ENCODE results near the gene SPPL2C. TPM values are rescaled to one million over a fixed set of nuclear protein-coding genes. Genes with fewer than 3 reads are reported as not detected.

Gene SPPL2C
- total RNA-seq, 2 experiments from 2014 or later: not detected

DNA sequence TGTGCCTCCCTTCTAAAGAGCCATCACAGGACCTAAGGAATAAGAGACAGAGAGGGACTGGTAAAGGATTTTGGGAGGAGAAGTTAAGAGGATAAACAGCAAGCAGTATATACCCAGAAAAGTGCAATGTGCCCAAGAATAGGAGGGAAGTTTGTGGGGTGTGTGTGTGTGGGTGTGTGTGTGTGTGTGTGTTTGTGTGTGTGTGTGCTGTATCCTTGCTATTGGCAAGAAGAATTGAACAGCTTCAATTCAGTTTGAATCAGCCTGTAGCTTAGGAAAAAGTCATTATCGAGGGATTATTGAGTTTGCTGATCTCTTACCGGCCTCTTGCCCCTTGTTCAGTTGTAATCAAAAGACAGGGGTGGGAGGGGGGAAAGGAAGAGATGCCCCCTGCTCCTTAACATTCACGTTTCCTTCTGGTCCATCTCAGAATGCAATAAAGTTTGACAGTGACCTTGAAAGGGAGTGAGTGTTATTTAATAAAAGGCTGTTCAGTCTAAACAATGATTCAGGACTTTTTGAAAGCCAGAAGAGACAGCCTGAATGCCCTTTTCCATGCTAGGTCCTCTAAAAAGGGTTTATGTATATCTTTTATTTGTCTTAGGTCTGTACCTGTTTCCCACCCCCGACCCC, 25.8 kb downstream of the SPPL2C start:
- CTCF ChIA-PET: interaction anchor here (0.6 kb wide), 1 partner anchor 133 kb away, joined by 4 read pairs; no protein-coding TSS in a partner anchor
- Mint-ChIP-seq H3K4me1 (ENCODE audit: low read depth) (peaks cover 11% of the 10 kb centered on the region), H3K27me3 (ENCODE audit: low read depth) (no peaks in the 10 kb centered on the region), H3K9me3 (no peaks in the 10 kb centered on the region), H3K27ac (no peak overlapping the region), H3K36me3 (ENCODE audit: low read depth) (no peaks in the 10 kb centered on the region), H3K4me3 (no peak overlapping the region)
- no peak for DNase-seq
- intact Hi-C loops (cut with micrococcal nuclease): no loop called here

DNA sequence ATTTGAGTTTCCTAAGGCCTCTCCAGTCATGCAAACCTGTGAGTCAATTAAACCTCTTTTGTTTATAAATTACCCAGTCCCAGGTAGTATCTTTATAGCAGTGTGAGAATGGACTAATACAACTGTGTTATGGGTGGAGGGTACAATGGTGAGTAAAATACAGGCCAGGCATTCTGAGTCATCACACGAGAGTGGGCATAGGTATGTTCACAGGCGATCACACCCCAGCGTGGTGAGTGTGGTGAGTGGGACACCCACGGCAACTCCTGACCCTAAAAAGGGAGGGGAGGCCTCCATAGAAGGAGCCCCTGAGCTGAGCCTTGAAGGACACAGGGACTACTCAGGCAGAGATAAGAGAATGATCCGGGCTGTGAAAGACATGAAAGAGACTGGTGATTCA, 27.0 kb downstream of the SPPL2C start:
- Mint-ChIP-seq H3K9me3 (no peaks in the 10 kb centered on the region), H3K4me3 (no peak overlapping the region), H3K27me3 (ENCODE audit: low read depth) (no peaks in the 10 kb centered on the region), H3K36me3 (ENCODE audit: low read depth) (no peaks in the 10 kb centered on the region), H3K27ac (no peak overlapping the region), H3K4me1 (ENCODE audit: low read depth) (peaks cover 11% of the 10 kb centered on the region)
- intact Hi-C loops (cut with micrococcal nuclease): no loop called here
- no peak for DNase-seq
- CTCF ChIA-PET: interaction anchor here (0.7 kb wide), 1 partner anchor 130 kb away, joined by 5 read pairs; no protein-coding TSS in a partner anchor

DNA sequence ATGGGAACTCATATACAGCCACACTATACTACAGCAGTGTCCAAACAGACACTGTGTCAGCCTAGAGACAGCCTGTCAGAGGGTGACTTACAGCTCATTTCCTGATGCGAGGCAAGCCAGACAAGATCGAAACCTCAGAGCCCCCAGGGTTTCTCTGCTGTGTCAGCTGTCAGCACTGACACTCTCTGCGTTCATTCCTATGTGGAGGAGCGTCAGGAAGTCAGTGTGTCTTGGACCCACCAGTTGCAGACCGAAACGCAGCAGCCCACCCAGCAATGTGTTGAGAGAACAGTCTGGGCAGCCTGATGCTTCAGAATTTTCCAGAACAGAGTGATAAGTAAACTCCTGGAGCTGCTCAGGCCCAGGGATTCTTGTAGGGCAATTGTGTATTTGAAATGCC, 29.0 kb downstream of the SPPL2C start:
- DNase-seq: peak; percentile 36
- peaks cover 1% of the 10 kb centered on the region for H3K9me3 Mint-ChIP-seq
- no peak overlapping the region for H3K27ac Mint-ChIP-seq
- H3K4me3 Mint-ChIP-seq: no peak overlapping the region
- intact Hi-C loops (cut with micrococcal nuclease): no loop called here
- H3K36me3 Mint-ChIP-seq (ENCODE audit: low read depth): no peaks in the 10 kb centered on the region
- H3K27me3 Mint-ChIP-seq (ENCODE audit: low read depth): no peaks in the 10 kb centered on the region
- peaks cover 11% of the 10 kb centered on the region for H3K4me1 Mint-ChIP-seq (ENCODE audit: low read depth)
- CTCF ChIA-PET: interaction anchor here (0.8 to 1.8 kb wide), 2 partner anchors 20 to 105 kb away, joined by 3 to 5 read pairs; no protein-coding TSS in a partner anchor

DNA sequence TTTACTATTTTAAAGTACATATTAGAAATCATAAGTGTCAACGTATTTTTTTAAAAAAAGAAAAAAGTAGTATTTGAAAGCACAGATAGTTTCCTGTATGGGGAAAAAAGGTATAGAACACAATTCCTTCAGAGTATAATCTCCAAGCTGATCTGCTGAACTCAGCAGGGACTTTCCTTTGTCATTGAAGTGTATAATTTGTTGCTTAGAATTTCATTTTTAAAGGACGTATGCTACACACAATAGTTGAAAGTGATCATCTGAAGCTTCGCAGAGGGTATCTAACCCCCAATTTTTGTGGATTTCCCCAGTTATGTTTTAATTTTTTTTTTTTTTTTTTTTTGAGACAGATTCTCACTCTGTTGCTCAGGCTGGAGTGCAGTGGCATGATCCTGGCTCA, 29.5 kb downstream of the SPPL2C start:
- no peak for DNase-seq
- intact Hi-C loops (cut with micrococcal nuclease): no loop called here
- no peaks in the 10 kb centered on the region for H3K27me3 Mint-ChIP-seq (ENCODE audit: low read depth)
- CTCF ChIA-PET: interaction anchor here (0.8 to 1.8 kb wide), 2 partner anchors 19 to 104 kb away, joined by 3 to 5 read pairs; no protein-coding TSS in a partner anchor
- H3K36me3 Mint-ChIP-seq (ENCODE audit: low read depth): no peaks in the 10 kb centered on the region
- peaks cover 11% of the 10 kb centered on the region for H3K4me1 Mint-ChIP-seq (ENCODE audit: low read depth)
- peaks cover 1% of the 10 kb centered on the region for H3K9me3 Mint-ChIP-seq
- H3K27ac Mint-ChIP-seq: no peak overlapping the region
- H3K4me3 Mint-ChIP-seq: no peak overlapping the region

DNA sequence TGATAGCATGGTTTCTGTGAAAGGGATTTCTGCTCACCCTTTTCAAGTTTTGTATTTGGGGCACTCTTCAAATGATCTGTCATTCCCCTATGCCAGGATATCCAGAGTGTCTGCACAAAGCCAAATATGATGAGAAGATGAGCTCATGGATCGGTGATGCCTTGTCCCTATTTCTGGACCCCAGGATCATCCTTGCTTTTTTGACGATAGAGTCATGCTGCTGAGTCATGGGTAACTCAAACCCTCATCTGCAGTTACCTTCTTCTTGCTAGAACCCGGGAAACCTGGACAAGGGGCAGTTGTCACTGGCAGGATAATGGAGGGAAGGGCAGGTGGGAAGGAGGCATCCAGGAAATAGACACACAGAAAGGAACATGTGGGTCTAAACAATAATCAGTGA, 31.9 kb downstream of the SPPL2C start:
- H3K4me1 Mint-ChIP-seq (ENCODE audit: low read depth): peaks cover 6% of the 10 kb centered on the region
- no peaks in the 10 kb centered on the region for H3K27me3 Mint-ChIP-seq (ENCODE audit: low read depth)
- CTCF ChIA-PET: interaction anchor here (0.7 to 0.9 kb wide), 2 partner anchors 44 to 64 kb away, joined by 3 read pairs; no protein-coding TSS in a partner anchor
- peaks cover 1% of the 10 kb centered on the region for H3K9me3 Mint-ChIP-seq
- no peak overlapping the region for H3K4me3 Mint-ChIP-seq
- intact Hi-C loops (cut with micrococcal nuclease): no loop called here
- no peak overlapping the region for H3K27ac Mint-ChIP-seq
- no peak for DNase-seq
- no peaks in the 10 kb centered on the region for H3K36me3 Mint-ChIP-seq (ENCODE audit: low read depth)

DNA sequence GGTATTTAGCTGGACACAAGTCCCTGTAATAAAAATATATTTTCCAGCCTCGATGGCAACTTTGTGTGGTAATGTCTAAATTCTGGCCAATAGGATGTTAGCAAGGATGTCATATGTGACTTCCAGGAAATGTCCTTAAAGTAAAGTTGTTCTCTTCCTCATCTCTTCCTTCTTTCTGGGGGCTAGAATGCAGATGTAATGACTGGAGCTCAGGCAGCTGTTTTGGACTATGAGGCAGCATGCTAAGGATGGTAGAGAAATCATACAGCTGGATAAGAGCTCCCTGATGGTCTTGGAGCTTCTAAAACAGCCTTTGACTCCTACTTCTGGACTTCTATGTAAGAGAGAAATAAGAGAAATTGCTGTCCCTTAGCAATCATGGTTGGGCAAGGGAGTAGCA, 32.8 kb downstream of the SPPL2C start:
- CTCF ChIA-PET: interaction anchor here (0.7 to 0.9 kb wide), 2 partner anchors 43 to 45 kb away, joined by 3 read pairs; no protein-coding TSS in a partner anchor
- Mint-ChIP-seq H3K4me1 (ENCODE audit: low read depth) (peaks cover 6% of the 10 kb centered on the region), H3K27me3 (ENCODE audit: low read depth) (no peaks in the 10 kb centered on the region), H3K9me3 (peaks cover 1% of the 10 kb centered on the region), H3K27ac (no peak overlapping the region), H3K36me3 (ENCODE audit: low read depth) (no peaks in the 10 kb centered on the region), H3K4me3 (no peak overlapping the region)
- DNase-seq: no peak
- intact Hi-C loops (cut with micrococcal nuclease): no loop called here

DNA sequence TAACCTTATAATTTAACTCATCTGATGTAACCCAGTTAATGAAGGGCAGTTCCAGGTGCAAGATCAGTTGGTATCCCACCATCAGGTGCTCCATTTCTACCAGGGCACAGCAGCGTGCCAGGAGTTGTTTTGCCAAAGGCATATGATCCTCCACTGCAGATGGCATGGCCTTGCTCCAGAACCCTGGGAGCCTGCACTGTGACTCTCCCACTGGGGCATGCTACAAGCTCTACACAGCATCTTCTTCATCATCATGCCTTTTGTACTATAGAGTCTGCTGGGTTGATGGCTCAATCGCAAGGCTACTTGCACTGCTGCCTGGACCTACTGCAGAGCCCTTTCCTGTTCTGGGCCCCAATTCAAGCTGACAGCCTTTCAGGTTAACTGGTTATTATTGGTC, 38.4 kb downstream of the SPPL2C start:
- Mint-ChIP-seq H3K27me3 (ENCODE audit: low read depth) (no peaks in the 10 kb centered on the region), H3K9me3 (peaks cover 6% of the 10 kb centered on the region), H3K4me3 (no peak overlapping the region), H3K4me1 (ENCODE audit: low read depth) (peaks cover 2% of the 10 kb centered on the region), H3K27ac (no peak overlapping the region), H3K36me3 (ENCODE audit: low read depth) (no peaks in the 10 kb centered on the region)
- intact Hi-C loops (cut with micrococcal nuclease): no loop called here
- CTCF ChIA-PET: interaction anchor here (1.0 to 1.3 kb wide), 2 partner anchors 11 to 51 kb away, joined by 3 read pairs; partner anchors contain the start of gene MAPT
- DNase-seq: no peak

DNA sequence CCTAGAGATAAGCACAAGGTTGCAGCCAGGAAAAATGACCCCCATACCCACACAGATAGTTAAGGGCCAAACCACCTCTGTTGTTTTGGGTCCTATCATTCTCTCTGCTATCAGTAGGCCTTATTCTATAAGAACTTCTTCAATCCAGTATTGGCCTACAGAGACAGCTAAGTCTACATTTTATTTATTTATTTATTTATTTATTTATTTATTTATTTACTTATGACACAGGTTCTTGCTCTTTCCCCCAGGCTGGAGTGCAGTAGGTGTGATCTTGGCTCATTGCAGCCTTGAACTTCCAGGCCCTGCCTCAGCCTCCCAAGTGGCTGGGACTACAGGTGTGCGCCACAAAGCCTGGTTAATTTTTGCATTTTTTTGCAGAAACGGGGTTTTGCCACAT, 42.2 kb downstream of the SPPL2C start:
- CTCF ChIA-PET: no interaction called here
- intact Hi-C loops (cut with micrococcal nuclease): no loop called here
- Mint-ChIP-seq H3K9me3 (peaks cover 6% of the 10 kb centered on the region), H3K27me3 (ENCODE audit: low read depth) (no peaks in the 10 kb centered on the region), H3K36me3 (ENCODE audit: low read depth) (no peaks in the 10 kb centered on the region), H3K27ac (no peak overlapping the region), H3K4me3 (no peak overlapping the region), H3K4me1 (ENCODE audit: low read depth) (peaks cover 11% of the 10 kb centered on the region)
- DNase-seq: no peak

DNA sequence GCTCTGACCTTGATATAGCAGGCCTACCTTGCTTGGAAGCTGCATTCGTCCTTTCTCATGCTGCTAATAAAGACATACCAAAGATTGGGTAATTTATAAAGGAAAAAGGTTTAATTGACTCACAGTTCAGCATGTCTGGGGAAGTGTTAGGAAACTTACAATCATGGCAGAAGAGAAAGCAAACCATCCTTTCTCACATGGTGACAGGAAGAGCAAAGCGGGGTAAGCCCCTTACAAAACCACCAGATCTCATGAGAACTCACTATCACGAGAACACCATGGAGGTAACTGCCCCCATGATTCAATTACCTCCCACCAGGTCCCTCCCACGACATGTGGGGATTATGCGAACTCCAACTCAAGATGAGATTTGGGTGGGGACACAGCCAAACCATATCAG, 43.7 kb downstream of the SPPL2C start:
- Mint-ChIP-seq H3K4me3 (no peak overlapping the region), H3K36me3 (ENCODE audit: low read depth) (no peaks in the 10 kb centered on the region), H3K4me1 (ENCODE audit: low read depth) (peaks cover 11% of the 10 kb centered on the region), H3K27me3 (ENCODE audit: low read depth) (no peaks in the 10 kb centered on the region), H3K27ac (no peak overlapping the region), H3K9me3 (peaks cover 6% of the 10 kb centered on the region)
- CTCF ChIA-PET: no interaction called here
- peak; percentile 14 for DNase-seq
- intact Hi-C loops (cut with micrococcal nuclease): no loop called here

DNA sequence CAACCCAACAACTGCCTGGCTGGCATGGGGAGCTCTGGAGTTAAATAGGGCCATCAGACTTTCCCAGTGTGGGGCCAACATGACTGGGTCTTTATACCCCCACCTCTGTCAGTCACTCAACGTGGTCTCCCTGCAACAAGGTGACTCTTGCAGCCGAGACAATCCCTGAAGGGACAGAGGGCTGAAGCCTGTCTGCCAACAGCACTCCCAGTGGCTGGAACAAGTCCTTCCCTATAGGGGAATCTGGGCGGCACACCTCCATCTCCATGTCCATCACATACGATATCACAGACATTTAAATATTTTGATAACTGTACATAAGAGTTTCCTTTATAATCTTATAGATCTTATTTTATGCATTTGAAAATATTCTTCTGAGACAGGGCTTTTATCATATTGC, 44.9 kb downstream of the SPPL2C start:
- no peak overlapping the region for H3K27ac Mint-ChIP-seq
- CTCF ChIA-PET: no interaction called here
- H3K36me3 Mint-ChIP-seq (ENCODE audit: low read depth): no peaks in the 10 kb centered on the region
- intact Hi-C loops (cut with micrococcal nuclease): no loop called here
- DNase-seq: no peak
- peaks cover 12% of the 10 kb centered on the region for H3K4me1 Mint-ChIP-seq (ENCODE audit: low read depth)
- no peaks in the 10 kb centered on the region for H3K27me3 Mint-ChIP-seq (ENCODE audit: low read depth)
- peaks cover 4% of the 10 kb centered on the region for H3K9me3 Mint-ChIP-seq
- no peak overlapping the region for H3K4me3 Mint-ChIP-seq

DNA sequence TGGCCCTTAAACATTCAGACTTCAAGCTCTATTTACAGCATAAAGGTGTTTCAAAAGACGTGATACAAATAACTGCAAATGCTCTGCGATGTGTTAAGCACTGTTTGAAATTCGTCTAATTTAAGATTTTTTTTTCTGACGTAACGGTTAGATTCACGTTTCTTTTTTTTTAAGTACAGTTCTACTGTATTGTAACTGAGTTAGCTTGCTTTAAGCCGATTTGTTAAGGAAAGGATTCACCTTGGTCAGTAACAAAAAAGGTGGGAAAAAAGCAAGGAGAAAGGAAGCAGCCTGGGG, 49.0 kb downstream of the SPPL2C start:
- H3K36me3 Mint-ChIP-seq (ENCODE audit: low read depth): no peaks in the 10 kb centered on the region
- H3K27ac Mint-ChIP-seq: no peak overlapping the region
- intact Hi-C loops (cut with micrococcal nuclease): loop anchor here (2.0 kb wide), 1 partner anchor 55 kb away; no protein-coding TSS in a partner anchor
- DNase-seq: no peak
- H3K4me3 Mint-ChIP-seq: peak overlapping the region; percentile 72
- CTCF ChIA-PET: interaction anchor here (0.6 to 1.4 kb wide), 8 partner anchors 19 to 1267 kb away, joined by 3 to 6 read pairs (median 4); no protein-coding TSS in a partner anchor
- no peaks in the 10 kb centered on the region for H3K9me3 Mint-ChIP-seq
- H3K27me3 Mint-ChIP-seq (ENCODE audit: low read depth): peaks cover 23% of the 10 kb centered on the region
- peaks cover 25% of the 10 kb centered on the region for H3K4me1 Mint-ChIP-seq (ENCODE audit: low read depth)

DNA sequence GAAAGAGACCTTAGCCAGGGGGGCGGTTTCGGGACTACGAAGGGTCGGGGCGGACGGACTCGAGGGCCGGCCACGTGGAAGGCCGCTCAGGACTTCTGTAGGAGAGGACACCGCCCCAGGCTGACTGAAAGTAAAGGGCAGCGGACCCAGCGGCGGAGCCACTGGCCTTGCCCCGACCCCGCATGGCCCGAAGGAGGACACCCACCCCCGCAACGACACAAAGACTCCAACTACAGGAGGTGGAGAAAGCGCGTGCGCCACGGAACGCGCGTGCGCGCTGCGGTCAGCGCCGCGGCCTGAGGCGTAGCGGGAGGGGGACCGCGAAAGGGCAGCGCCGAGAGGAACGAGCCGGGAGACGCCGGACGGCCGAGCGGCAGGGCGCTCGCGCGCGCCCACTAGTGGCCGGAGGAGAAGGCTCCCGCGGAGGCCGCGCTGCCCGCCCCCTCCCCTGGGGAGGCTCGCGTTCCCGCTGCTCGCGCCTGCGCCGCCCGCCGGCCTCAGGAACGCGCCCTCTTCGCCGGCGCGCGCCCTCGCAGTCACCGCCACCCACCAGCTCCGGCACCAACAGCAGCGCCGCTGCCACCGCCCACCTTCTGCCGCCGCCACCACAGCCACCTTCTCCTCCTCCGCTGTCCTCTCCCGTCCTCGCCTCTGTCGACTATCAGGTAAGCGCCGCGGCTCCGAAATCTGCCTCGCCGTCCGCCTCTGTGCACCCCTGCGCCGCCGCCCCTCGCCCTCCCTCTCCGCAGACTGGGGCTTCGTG, 49.5 kb downstream of the SPPL2C start, which contains the start of gene MAPT:
Gene MAPT, plus strand, starts transcription at position 533 of the 763 bp plus-strand sequence. CDS start 67,784 bp downstream, outside the sequence.
- intact Hi-C loops (cut with micrococcal nuclease): loop anchor here (2.0 kb wide), 1 partner anchor 55 kb away; no protein-coding TSS in a partner anchor
- H3K27me3 Mint-ChIP-seq (ENCODE audit: low read depth): peaks cover 24% of the 10 kb centered on the region
- H3K4me3 Mint-ChIP-seq: peak within 1 kb of the TSS; percentile 79
- no peak within 1 kb of the TSS for H3K27ac Mint-ChIP-seq
- no peaks in the 10 kb centered on the region for H3K9me3 Mint-ChIP-seq
- peaks cover 22% of the 10 kb centered on the region for H3K4me1 Mint-ChIP-seq (ENCODE audit: low read depth)
- CTCF ChIA-PET: interaction anchor here (0.8 to 1.4 kb wide), 6 partner anchors 11 to 1267 kb away, joined by 3 to 6 read pairs (median 4); no protein-coding TSS in a partner anchor
- no peaks in the 10 kb centered on the region for H3K36me3 Mint-ChIP-seq (ENCODE audit: low read depth)
- DNase-seq: peak; percentile 80
